ENCODE data around the gene LCN12.

- no peak for TF ChIP-seq CTCF (IDR thresholded peaks at IDR 0.05; ENCODE audit: low read depth, low read length)
- TF ChIP-seq EZH2phosphoT487 (IDR thresholded peaks at IDR 0.05; ENCODE audit: low read depth) = no peak
Measured at GRCh38 chr9:136977223-136977622, 25.1 kb downstream of the LCN12 start, which contains the start of gene PTGDS.
